ENCODE data around the gene CPLANE1. TPM values are rescaled to one million over a fixed set of nuclear protein-coding genes. Genes with fewer than 3 reads are reported as not detected.
A peak's percentile ranks its signal among the peaks of the same experiment; 100 is the strongest.
"Not testable (repeated sequence)": the region's sequence is repeated elsewhere in the genome, so short reads cannot be mapped to it uniquely, and the experiment has no call there.

The CPLANE1 gene
- total RNA-seq, result 7.7 and 9.1 TPM in 2 replicates

GRCh38 chr5:37248970-37249814 is at the start of gene CPLANE1:
CPLANE1 (minus strand) TSS chr5:37249376; CDS start chr5:37247698, 1,678 bp downstream.
- Mint-ChIP-seq H3K27me3 (ENCODE audit: low read depth) (no peaks in the 10 kb centered on the region), H3K9me3 (peaks cover 9% of the 10 kb centered on the region), H3K4me3 (ENCODE audit: low read depth) (peak within 1 kb of the TSS; percentile 88), H3K4me1 (ENCODE audit: low read depth) (peaks cover 6% of the 10 kb centered on the region), H3K36me3 (ENCODE audit: low read depth) (no peaks in the 10 kb centered on the region), H3K27ac (peak within 1 kb of the TSS; percentile 77)
- intact Hi-C loops (cut with micrococcal nuclease), result loop anchor here (2.0 kb wide), 1 partner anchor 122 kb away; the partner anchor contains the start of gene NUP155
- DNase-seq (ENCODE audit: low spot score), result peak; percentile 55

GRCh38 chr5:37296313-37296712 is 47.1 kb upstream of the CPLANE1 start:
- H3K27ac Mint-ChIP-seq; H3K4me1 Mint-ChIP-seq (ENCODE audit: low read depth); H3K9me3 Mint-ChIP-seq; H3K4me3 Mint-ChIP-seq (ENCODE audit: low read depth); intact Hi-C loops (cut with micrococcal nuclease); H3K27me3 Mint-ChIP-seq (ENCODE audit: low read depth); DNase-seq (ENCODE audit: low spot score): not testable (repeated sequence)
- H3K36me3 Mint-ChIP-seq (ENCODE audit: low read depth), result peaks cover 56% of the 10 kb centered on the region

GRCh38 chr5:37283214-37283820 is 34.1 kb upstream of the CPLANE1 start:
- Mint-ChIP-seq H3K4me1 (ENCODE audit: low read depth) (no peaks in the 10 kb centered on the region), H3K9me3 (peaks cover 45% of the 10 kb centered on the region), H3K27ac (no peak overlapping the region), H3K36me3 (ENCODE audit: low read depth) (peaks cover 22% of the 10 kb centered on the region), H3K27me3 (ENCODE audit: low read depth) (no peaks in the 10 kb centered on the region), H3K4me3 (ENCODE audit: low read depth) (no peak overlapping the region)
- DNase-seq (ENCODE audit: low spot score), result no peak
- intact Hi-C loops (cut with micrococcal nuclease), result no loop called here

GRCh38 chr5:37275511-37275910 is 26.3 kb upstream of the CPLANE1 start:
- Mint-ChIP-seq H3K27me3 (ENCODE audit: low read depth) (no peaks in the 10 kb centered on the region), H3K4me3 (ENCODE audit: low read depth) (no peak overlapping the region), H3K27ac (no peak overlapping the region), H3K4me1 (ENCODE audit: low read depth) (no peaks in the 10 kb centered on the region), H3K36me3 (ENCODE audit: low read depth) (no peaks in the 10 kb centered on the region), H3K9me3 (peaks cover 24% of the 10 kb centered on the region)
- DNase-seq (ENCODE audit: low spot score), result no peak
- intact Hi-C loops (cut with micrococcal nuclease), result no loop called here

- Mint-ChIP-seq H3K4me1 (ENCODE audit: low read depth) (no peaks in the 10 kb centered on the region), H3K4me3 (ENCODE audit: low read depth) (no peak overlapping the region), H3K27me3 (ENCODE audit: low read depth) (no peaks in the 10 kb centered on the region), H3K36me3 (ENCODE audit: low read depth) (no peaks in the 10 kb centered on the region), H3K9me3 (peaks cover 20% of the 10 kb centered on the region), H3K27ac (no peak overlapping the region)
- DNase-seq (ENCODE audit: low spot score), result no peak
- intact Hi-C loops (cut with micrococcal nuclease), result no loop called here
These were observed 23.3 kb upstream of the CPLANE1 start for GRCh38 chr5:37272511-37272910.

GRCh38 chr5:37268100-37268499 is 18.9 kb upstream of the CPLANE1 start:
- H3K36me3 Mint-ChIP-seq (ENCODE audit: low read depth); H3K27me3 Mint-ChIP-seq (ENCODE audit: low read depth); H3K4me1 Mint-ChIP-seq (ENCODE audit: low read depth); H3K27ac Mint-ChIP-seq; DNase-seq (ENCODE audit: low spot score); intact Hi-C loops (cut with micrococcal nuclease); H3K4me3 Mint-ChIP-seq (ENCODE audit: low read depth): not testable (repeated sequence)
- H3K9me3 Mint-ChIP-seq, result peaks cover 20% of the 10 kb centered on the region

- DNase-seq (ENCODE audit: low spot score), result no peak
- Mint-ChIP-seq H3K4me3 (ENCODE audit: low read depth) (no peak overlapping the region), H3K27me3 (ENCODE audit: low read depth) (no peaks in the 10 kb centered on the region)
These were observed 6.7 kb upstream of the CPLANE1 start for GRCh38 chr5:37255774-37256358.

GRCh38 chr5:37254581-37254980 is 5.4 kb upstream of the CPLANE1 start:
- no peak for DNase-seq (ENCODE audit: low spot score)
- H3K36me3 Mint-ChIP-seq (ENCODE audit: low read depth), result no peaks in the 10 kb centered on the region
- intact Hi-C loops (cut with micrococcal nuclease), result no loop called here
- no peaks in the 10 kb centered on the region for H3K27me3 Mint-ChIP-seq (ENCODE audit: low read depth)
- H3K9me3 Mint-ChIP-seq, result peaks cover 19% of the 10 kb centered on the region
- no peak overlapping the region for H3K27ac Mint-ChIP-seq
- peaks cover 8% of the 10 kb centered on the region for H3K4me1 Mint-ChIP-seq (ENCODE audit: low read depth)
- no peak overlapping the region for H3K4me3 Mint-ChIP-seq (ENCODE audit: low read depth)

More at GRCh38 chr5:37255774-37256358, 6.7 kb upstream of the CPLANE1 start:
- Mint-ChIP-seq H3K9me3 (peaks cover 21% of the 10 kb centered on the region), H3K27ac (no peak overlapping the region), H3K4me1 (ENCODE audit: low read depth) (peaks cover 2% of the 10 kb centered on the region), H3K36me3 (ENCODE audit: low read depth) (no peaks in the 10 kb centered on the region)
- intact Hi-C loops (cut with micrococcal nuclease), result no loop called here

- no peak overlapping the region for H3K4me3 Mint-ChIP-seq (ENCODE audit: low read depth)
- no peak for DNase-seq (ENCODE audit: low spot score)
- peaks cover 15% of the 10 kb centered on the region for H3K9me3 Mint-ChIP-seq
- H3K36me3 Mint-ChIP-seq (ENCODE audit: low read depth), result no peaks in the 10 kb centered on the region
- H3K27me3 Mint-ChIP-seq (ENCODE audit: low read depth), result no peaks in the 10 kb centered on the region
- peaks cover 8% of the 10 kb centered on the region for H3K4me1 Mint-ChIP-seq (ENCODE audit: low read depth)
- intact Hi-C loops (cut with micrococcal nuclease), result no loop called here
- H3K27ac Mint-ChIP-seq, result no peak overlapping the region
These were observed 2.5 kb upstream of the CPLANE1 start for GRCh38 chr5:37251665-37252064.

- Mint-ChIP-seq H3K4me1 (ENCODE audit: low read depth) (peaks cover 8% of the 10 kb centered on the region), H3K27me3 (ENCODE audit: low read depth) (no peaks in the 10 kb centered on the region), H3K27ac (peak overlapping the region; percentile 77), H3K4me3 (ENCODE audit: low read depth) (peak overlapping the region; percentile 88), H3K9me3 (peaks cover 15% of the 10 kb centered on the region), H3K36me3 (ENCODE audit: low read depth) (no peaks in the 10 kb centered on the region)
- DNase-seq (ENCODE audit: low spot score), result no peak
- intact Hi-C loops (cut with micrococcal nuclease), result loop anchor here (2.0 kb wide), 1 partner anchor 121 kb away; the partner anchor contains the start of gene NUP155
These were observed 614 bp upstream of the CPLANE1 start for GRCh38 chr5:37249815-37250164.

GRCh38 chr5:37248421-37248969 is 681 bp downstream of the CPLANE1 start:
- no peak for DNase-seq (ENCODE audit: low spot score)
- no peak overlapping the region for H3K27ac Mint-ChIP-seq
- intact Hi-C loops (cut with micrococcal nuclease), result loop anchor here (2.0 kb wide), 1 partner anchor 122 kb away; the partner anchor contains the start of gene NUP155

GRCh38 chr5:37247496-37247895 is 1.7 kb downstream of the CPLANE1 start:
- H3K4me1 Mint-ChIP-seq (ENCODE audit: low read depth), result peaks cover 6% of the 10 kb centered on the region

More at GRCh38 chr5:37248421-37248969, 681 bp downstream of the CPLANE1 start:
- peaks cover 2% of the 10 kb centered on the region for H3K9me3 Mint-ChIP-seq
- no peaks in the 10 kb centered on the region for H3K27me3 Mint-ChIP-seq (ENCODE audit: low read depth)
- H3K4me3 Mint-ChIP-seq (ENCODE audit: low read depth), result peak overlapping the region; percentile 73
- H3K4me1 Mint-ChIP-seq (ENCODE audit: low read depth), result peaks cover 6% of the 10 kb centered on the region
- no peaks in the 10 kb centered on the region for H3K36me3 Mint-ChIP-seq (ENCODE audit: low read depth)

More at GRCh38 chr5:37247496-37247895, 1.7 kb downstream of the CPLANE1 start:
- no peaks in the 10 kb centered on the region for H3K36me3 Mint-ChIP-seq (ENCODE audit: low read depth)
- no peaks in the 10 kb centered on the region for H3K9me3 Mint-ChIP-seq
- intact Hi-C loops (cut with micrococcal nuclease), result no loop called here
- no peaks in the 10 kb centered on the region for H3K27me3 Mint-ChIP-seq (ENCODE audit: low read depth)
- DNase-seq (ENCODE audit: low spot score), result no peak
- H3K4me3 Mint-ChIP-seq (ENCODE audit: low read depth), result peak overlapping the region; percentile 45
- no peak overlapping the region for H3K27ac Mint-ChIP-seq
